Right atrium auricular region (tissue), 2 donors: ENCODE data around the gene PLSCR1. TPM values are rescaled to one million over a fixed set of nuclear protein-coding genes. Genes with fewer than 3 reads are reported as not detected.
A peak's percentile ranks its signal among the peaks of the same experiment; 100 is the strongest.

Experiments
- DNase-seq: peaks from one replicate; pipeline ENCODE4 v3.0.0-alpha.2; 2019; ENCODE audit warnings: low spot score
- H3K27ac ChIP-seq, 2 donors: fragments of 200-600 bp; sonication (generic); 1 replicate in 1 of 2; 2 replicates in 1 of 2; pipeline ENCODE4 v1.5.1; 2016 to 2019
- H3K27me3 ChIP-seq, 2 donors: fragments of 200-600 bp; sonication (generic); one replicate each; pipeline versions ENCODE4 v1.5.1 to v1.6.0; 2017 to 2019
- H3K36me3 ChIP-seq: fragments of 200-600 bp; sonication (generic); one replicate; pipeline ENCODE4 v1.5.1; 2016
- H3K4me1 ChIP-seq, 2 donors: fragments of 200-600 bp; sonication (generic); one replicate each; pipeline versions ENCODE4 v1.5.1 to v1.6.0; 2017 to 2019
- H3K4me3 ChIP-seq, 2 donors: fragments of 200-600 bp; sonication (generic); 1 replicate in 1 of 2; 2 replicates in 1 of 2; pipeline ENCODE4 v1.5.1; 2017 to 2019; ENCODE audit warnings: mild to moderate bottlenecking in 1 of 2, moderate library complexity in 1 of 2
- H3K9me3 ChIP-seq, 2 donors: fragments of 200-600 bp; sonication (generic); one replicate each; pipeline ENCODE4 v1.5.1; 2019
- CTCF ChIP-seq, 2 donors: fragments of 200-600 bp; sonication (generic); IDR thresholded peaks; one replicate each; pipeline ENCODE4 v1.5.1; 2019; ENCODE audit warnings: antibody characterized with exemption in 2 of 2
- total RNA-seq, 2 donors: library from RNA; depleted of rRNA; stranded (reverse); fragments of >200 nt; gene quantifications; one replicate each; pipeline ENCODE4 v1.1.0, GENCODE V29; 2016

The PLSCR1 gene
- total RNA-seq, 2 donors from 2014 or later: 42.7 to 43.1 TPM

DNA sequence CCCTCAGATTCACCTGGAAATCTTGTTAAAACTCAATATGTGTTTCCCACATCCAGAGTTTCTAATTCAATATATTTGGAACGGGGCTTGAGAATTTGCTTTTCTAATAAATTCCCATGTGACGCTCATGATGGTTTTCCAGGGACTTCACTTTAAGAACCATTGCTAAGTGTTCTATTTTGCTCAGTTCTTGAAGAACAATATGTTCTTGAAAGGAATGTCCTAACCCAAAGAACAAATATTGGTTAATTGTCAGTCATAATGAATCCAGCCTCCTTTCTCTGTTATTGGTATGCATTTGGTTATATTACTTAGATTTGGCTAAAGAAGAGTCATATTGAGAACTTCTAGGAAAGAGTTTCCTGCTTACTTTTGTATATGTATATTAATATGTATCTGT is 70.7 kb downstream of the PLSCR1 start:
- Histone ChIP-seq H3K27me3 (no peaks in the 10 kb centered on the region), H3K9me3 (no peaks in the 10 kb centered on the region), H3K4me3 (no peak overlapping the region), H3K4me1 (peaks cover 0 to 10% of the 10 kb centered on the region in 2 donors), H3K27ac (peak overlapping the region in 1 of 2 donors; percentile 12), H3K36me3 (no peaks in the 10 kb centered on the region)
- no peak for DNase-seq
- no peak for TF ChIP-seq CTCF (IDR thresholded peaks at IDR 0.05)

DNA sequence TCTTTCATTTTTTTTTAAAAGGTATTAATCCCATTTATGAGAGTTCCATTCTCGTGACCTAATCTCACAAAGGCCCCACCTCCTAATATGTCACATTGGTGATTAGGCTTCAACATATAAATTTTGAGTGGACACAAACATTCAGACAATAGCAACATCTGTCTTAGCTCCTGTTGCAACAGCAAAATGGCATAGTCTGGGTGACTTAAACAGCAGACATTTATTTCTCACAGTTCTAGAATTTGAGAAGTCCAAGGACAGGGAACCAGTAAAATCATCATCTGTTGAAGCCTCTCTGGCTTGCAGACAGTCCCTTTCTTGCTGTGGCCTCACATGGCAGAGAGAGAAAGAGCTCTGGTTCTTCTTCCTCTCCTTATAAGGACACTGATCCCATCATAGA is 71.8 kb downstream of the PLSCR1 start:
- Histone ChIP-seq H3K27ac (no peak overlapping the region), H3K36me3 (no peaks in the 10 kb centered on the region), H3K27me3 (no peaks in the 10 kb centered on the region), H3K4me3 (no peak overlapping the region), H3K9me3 (no peaks in the 10 kb centered on the region), H3K4me1 (peaks cover 0 to 10% of the 10 kb centered on the region in 2 donors)
- DNase-seq: no peak
- TF ChIP-seq CTCF (IDR thresholded peaks at IDR 0.05): no peak

GRCh38 chr3:146471012-146471411 is 73.4 kb downstream of the PLSCR1 start:
- DNase-seq: no peak
- Histone ChIP-seq H3K4me3 (no peak overlapping the region), H3K27me3 (no peaks in the 10 kb centered on the region), H3K4me1 (peaks cover 0 to 10% of the 10 kb centered on the region in 2 donors), H3K36me3 (no peaks in the 10 kb centered on the region), H3K27ac (no peak overlapping the region), H3K9me3 (no peaks in the 10 kb centered on the region)
- TF ChIP-seq CTCF (IDR thresholded peaks at IDR 0.05): no peak

- no peak overlapping the region for H3K4me3 ChIP-seq
- H3K36me3 ChIP-seq: no peaks in the 10 kb centered on the region
- no peak overlapping the region for H3K27ac ChIP-seq
- DNase-seq: no peak
- TF ChIP-seq CTCF (IDR thresholded peaks at IDR 0.05): no peak
- H3K27me3 ChIP-seq: no peaks in the 10 kb centered on the region
- H3K4me1 ChIP-seq: peaks cover 0 to 10% of the 10 kb centered on the region in 2 donors
- no peaks in the 10 kb centered on the region for H3K9me3 ChIP-seq
Observed at GRCh38 chr3:146470425-146470990, 73.9 kb downstream of the PLSCR1 start.

DNA sequence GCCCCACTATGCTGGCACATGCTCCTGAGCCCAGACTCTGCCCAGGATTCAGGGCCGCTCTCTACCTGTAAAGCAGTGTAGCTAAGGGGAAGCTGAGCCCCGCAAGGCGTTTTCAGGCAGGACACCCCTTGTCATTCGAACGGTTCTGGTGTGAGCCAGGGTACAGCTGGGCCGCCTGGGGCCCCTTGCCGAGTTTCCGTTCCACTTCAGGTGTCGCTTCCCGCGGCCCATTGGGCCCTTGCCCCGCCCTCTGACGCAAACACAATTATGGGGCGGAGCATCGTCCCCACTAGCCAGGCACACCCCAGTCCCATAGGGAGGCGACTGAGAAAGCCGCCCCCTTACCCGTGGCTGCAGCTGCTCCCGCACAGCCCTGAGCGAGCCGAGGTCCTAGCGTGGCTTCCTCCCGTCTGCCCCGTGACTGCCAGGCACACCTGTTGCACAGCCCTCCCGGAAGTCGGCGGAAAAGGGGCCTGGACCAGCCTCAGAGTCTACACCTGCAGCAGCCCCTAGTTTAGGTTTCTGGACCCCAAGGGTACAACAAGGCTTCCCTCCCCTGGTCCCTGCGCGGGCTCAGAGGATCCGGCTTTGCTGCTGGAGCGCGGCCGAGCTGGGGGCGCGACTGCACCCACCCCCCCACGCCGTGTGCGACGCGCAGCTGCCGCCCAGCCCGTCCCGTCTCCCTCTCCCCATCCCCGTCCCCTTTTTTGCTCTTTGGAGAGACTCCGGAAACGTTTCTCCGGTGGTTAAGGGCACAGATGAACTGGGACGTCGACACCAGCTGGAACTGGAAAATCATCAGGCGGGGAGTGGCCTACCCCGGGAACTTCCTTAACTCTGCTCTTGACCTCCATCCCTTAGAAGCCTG is 75.0 kb downstream of the PLSCR1 start, which contains the start of gene PLSCR2:
TSS of gene PLSCR2 (minus strand) at position 412 of the 868 bp plus-strand sequence. CDS start 9,657 bp downstream, outside the sequence.
- no peaks in the 10 kb centered on the region for H3K36me3 ChIP-seq
- H3K4me3 ChIP-seq: peak within 1 kb of the TSS; percentile 59 to 60
- H3K9me3 ChIP-seq: no peaks in the 10 kb centered on the region
- no peaks in the 10 kb centered on the region for H3K27me3 ChIP-seq
- peak; percentile 66 for DNase-seq
- no peak for TF ChIP-seq CTCF (IDR thresholded peaks at IDR 0.05)
- peak within 1 kb of the TSS; percentile 69 to 75 for H3K27ac ChIP-seq
- H3K4me1 ChIP-seq: peaks cover 0 to 10% of the 10 kb centered on the region in 2 donors
